Upper lobe of left lung (tissue), 4 donors: ENCODE measurements around the gene LCP1.

Experiments used
- CTCF ChIP-seq, 6 experiments: fragments of 450-650 bp in 4 of 6; fragments of 200-600 bp in 2 of 6; sonication (generic) in 2 of 6; IDR thresholded peaks; one replicate each; pipeline ENCODE4 v1.5.1; 2016 to 2019; ENCODE audit warnings: antibody characterized with exemption in 6 of 6
- POLR2A ChIP-seq, 4 donors: fragments of 450-650 bp; IDR thresholded peaks; one replicate each; pipeline ENCODE4 v1.5.1; 2016 to 2017; ENCODE audit warnings: antibody characterized with exemption in 4 of 4, mild to moderate bottlenecking in 2 of 4
- POLR2AphosphoS5 ChIP-seq, 2 donors: sonication (generic); formaldehyde crosslinking; IDR thresholded peaks; one replicate each; pipeline ENCODE4 v1.5.1; 2017; ENCODE audit warnings: antibody characterized with exemption in 2 of 2

GRCh38 chr13:46229251-46229650 is 47.3 kb upstream of the LCP1 start:
- no peak for TF ChIP-seq CTCF (IDR thresholded peaks at IDR 0.05)
- TF ChIP-seq POLR2A (IDR thresholded peaks at IDR 0.05) = no peak
- no peak for TF ChIP-seq POLR2AphosphoS5 (IDR thresholded peaks at IDR 0.05)
